HCT116 (cell line): ENCODE data around the gene COG6. TPM values are rescaled to one million over a fixed set of nuclear protein-coding genes. Genes with fewer than 3 reads are reported as not detected.

Experiments
- ATAC-seq: fragments of 200-7000 bp; cut with Tn5 transposase; 2 replicates; pipeline ENCODE4 v1.9.1; 2020; ENCODE audit warnings: mild to moderate bottlenecking, moderate library complexity
- BruUV-seq: library from RNA; stranded (reverse); fragments of 400-500 nt; replicated peaks from 2 replicates; lab custom pipeline; 2021; lab: Mats Ljungman, UMichigan
- CTCF ChIA-PET: fragments of 300-600 bp; sonication (Branson Sonifier 250); formaldehyde crosslinking; loops from one replicate; lab custom pipeline; 2021; ENCODE audit warnings: antibody characterized with exemption; lab: Charles Lee
- POLR2A ChIA-PET: fragments of 300-600, 350-600 bp; sonication (Branson Sonifier 250); formaldehyde crosslinking; loops from one replicate; lab custom pipeline; 2021; ENCODE audit warnings: antibody characterized with exemption; lab: Charles Lee
- RAD21 ChIA-PET, 2 experiments: fragments of 300-600 bp; sonication (Branson Sonifier 250); formaldehyde crosslinking; loops; one replicate each; lab custom pipeline; 2023; ENCODE audit warnings: low total read pairs in 2 of 2; ENCODE audit not compliant: uncharacterized antibody in 2 of 2, unreplicated experiment in 2 of 2, low non-redundant PET in 1 of 2; lab: Charles Lee
- DNase-seq: peaks from one replicate; pipeline ENCODE4 v3.0.0-alpha.2; 2010; ENCODE audit warnings: low read depth, low spot score
- H2AFZ ChIP-seq: fragments of 200-600 bp; shearing (Covaris generic), sonication (generic); 2 replicates; pipeline ENCODE4 v1.6.1; 2017; ENCODE audit warnings: low read depth, mixed run types, mixed read lengths, antibody characterized with exemption, low read length; ENCODE audit not compliant: poor library complexity, severe bottlenecking
- H3K27ac ChIP-seq: 2 replicates; pipeline ENCODE4 v1.5.1; 2012; ENCODE audit warnings: low read depth, low read length
- H3K27me3 ChIP-seq: fragments of 200-600 bp; sonication (generic); 2 replicates; pipeline ENCODE4 v1.6.1; 2016; ENCODE audit warnings: mixed run types, low read length, mixed read lengths; ENCODE audit not compliant: insufficient read depth
- H3K36me3 ChIP-seq, 2 experiments: fragments of 200-500 bp in 1 of 2; fragments of 200-600 bp in 1 of 2; sonication (Bioruptor generic) in 1 of 2; sonication (generic) in 1 of 2; 2 replicates each; pipeline versions ENCODE4 v1.5.1 to v1.6.1; 2014 to 2016; ENCODE audit warnings: low read length in 2 of 2, inconsistent platforms in 1 of 2, mixed read lengths in 1 of 2, mixed run types in 1 of 2; ENCODE audit not compliant: insufficient read depth in 2 of 2, control insufficient read depth in 1 of 2
- H3K4me1 ChIP-seq, 2 experiments: fragments of 200-600 bp in 1 of 2; sonication (generic) in 1 of 2; 2 replicates each; pipeline versions ENCODE4 v1.5.1 to v1.6.1; 2012 to 2017; ENCODE audit warnings: low read length in 2 of 2, inconsistent platforms in 1 of 2, mild to moderate bottlenecking in 1 of 2, mixed read lengths in 1 of 2, mixed run types in 1 of 2, moderate library complexity in 1 of 2; ENCODE audit not compliant: insufficient read depth in 2 of 2, control insufficient read depth in 1 of 2
- H3K4me2 ChIP-seq: fragments of 200-600 bp; sonication (generic); 2 replicates; pipeline ENCODE4 v1.6.1; 2017; ENCODE audit warnings: mixed run types, low read length, mixed read lengths
- H3K4me3 ChIP-seq, 2 experiments: fragments of 200-600 bp in 1 of 2; sonication (generic) in 1 of 2; replicated peaks in 1 of 2; 2 replicates each; pipeline ENCODE4 v1.5.1; 2011 to 2016; ENCODE audit warnings: low read length in 2 of 2, control low read depth in 1 of 2, low read depth in 1 of 2, mild to moderate bottlenecking in 1 of 2, mixed read lengths in 1 of 2, mixed run types in 1 of 2
- H3K79me2 ChIP-seq: fragments of 200-600 bp; sonication (generic); 2 replicates; pipeline ENCODE4 v1.6.1; 2017; ENCODE audit warnings: mild to moderate bottlenecking, mixed run types, low read length, moderate library complexity, mixed read lengths; ENCODE audit not compliant: insufficient read depth
- H3K9ac ChIP-seq: fragments of 200-600 bp; sonication (generic); 2 replicates; pipeline ENCODE4 v1.6.1; 2016; ENCODE audit warnings: low read length, mixed read lengths
- H3K9me2 ChIP-seq: fragments of 200-600 bp; sonication (generic), shearing (Covaris generic); 2 replicates; pipeline ENCODE4 v1.6.1; 2017; ENCODE audit warnings: mixed run types, mild to moderate bottlenecking, moderate library complexity; ENCODE audit not compliant: insufficient read depth
- H3K9me3 ChIP-seq, 2 experiments: fragments of 200-500 bp in 1 of 2; fragments of 200-600 bp in 1 of 2; sonication (Bioruptor generic) in 1 of 2; sonication (generic) in 1 of 2; 2 replicates each; pipeline ENCODE4 v1.6.1; 2014 to 2017; ENCODE audit warnings: low read length in 2 of 2, mixed read lengths in 2 of 2, inconsistent platforms in 1 of 2, low read depth in 1 of 2, mild to moderate bottlenecking in 1 of 2, mixed run types in 1 of 2, moderate library complexity in 1 of 2; ENCODE audit not compliant: control insufficient read depth in 1 of 2, insufficient read depth in 1 of 2
- H4K20me1 ChIP-seq: fragments of 200-600 bp; sonication (generic), shearing (Covaris generic); 2 replicates; pipeline ENCODE4 v1.6.1; 2017; ENCODE audit warnings: mixed run types, mild to moderate bottlenecking, moderate library complexity; ENCODE audit not compliant: insufficient read depth
- ATF3 ChIP-seq: IDR thresholded peaks from 2 replicates; pipeline ENCODE4 v1.6.1; 2012
- CEBPB ChIP-seq: IDR thresholded peaks from 2 replicates; pipeline ENCODE4 v1.6.1; 2012; ENCODE audit warnings: low read depth
- EGR1 ChIP-seq: IDR thresholded peaks from 2 replicates; pipeline ENCODE4 v1.6.1; 2012; ENCODE audit warnings: low read depth
- ELF1 ChIP-seq: IDR thresholded peaks from 2 replicates; pipeline ENCODE4 v1.6.1; 2012; ENCODE audit warnings: low read depth, borderline replicate concordance
- EZH2 ChIP-seq: fragments of 200-600 bp; sonication (generic); IDR thresholded peaks from 2 replicates; pipeline ENCODE4 v1.6.1; 2017; ENCODE audit warnings: antibody characterized with exemption, mixed run types
- EZH2phosphoT487 ChIP-seq: fragments of 200-600 bp; IDR thresholded peaks from 2 replicates; pipeline ENCODE4 v1.6.1; 2018; ENCODE audit warnings: antibody characterized with exemption, borderline replicate concordance
- FOSL1 ChIP-seq: IDR thresholded peaks from 2 replicates; pipeline ENCODE4 v1.6.1; 2012; ENCODE audit warnings: low read depth
- JUND ChIP-seq: IDR thresholded peaks from 2 replicates; pipeline ENCODE4 v1.6.1; 2012
- MAX ChIP-seq: IDR thresholded peaks from 2 replicates; pipeline ENCODE4 v1.6.1; 2012
- POLR2A ChIP-seq: IDR thresholded peaks from 2 replicates; pipeline ENCODE4 v1.7.0; 2011; ENCODE audit warnings: borderline replicate concordance; ENCODE audit not compliant: insufficient read depth, insufficient read length; ENCODE audit errors: extremely low read depth
- RAD21 ChIP-seq: IDR thresholded peaks from 2 replicates; pipeline ENCODE4 v1.6.1; 2012; ENCODE audit warnings: low read depth, mild to moderate bottlenecking
- REST ChIP-seq: IDR thresholded peaks from 2 replicates; pipeline ENCODE4 v1.6.1; 2012; ENCODE audit warnings: low read depth
- SRF ChIP-seq: IDR thresholded peaks from 2 replicates; pipeline ENCODE4 v1.6.1; 2012; ENCODE audit warnings: low read depth
- ZFX ChIP-seq: fragments of 450-650 bp; IDR thresholded peaks from 2 replicates; pipeline ENCODE4 v1.6.1; 2017
- intact Hi-C: fragments of 100-400 bp; cut with micrococcal nuclease; formaldehyde crosslinking; loops from 2 replicates; pipeline ENCODE4 v1.10.0; 2022
- total RNA-seq: library from RNA; stranded (reverse); gene quantifications from one replicate; pipeline ENCODE4 v1.2.1, GENCODE V29; 2021; ENCODE audit not compliant: unreplicated experiment

COG6 gene
- total RNA-seq, 1 experiment from 2014 or later = 33.6 TPM

GRCh38 chr13:39632994-39633393, 22.5 kb upstream of the COG6 start:
- H3K9me2 ChIP-seq = no peaks in the 10 kb centered on the region
- H3K36me3 ChIP-seq = no peaks in the 10 kb centered on the region
- RAD21 ChIA-PET = no interaction called here
- no peak overlapping the region for H3K9ac ChIP-seq
- H2AFZ ChIP-seq = no peak overlapping the region
- CTCF ChIA-PET = interaction anchor here (2.0 kb wide), 1 partner anchor 17 kb away, joined by 9 read pairs; no protein-coding TSS in a partner anchor
- no peak for TF ChIP-seq ZFX
- TF ChIP-seq RAD21 = no peak
- no peak for TF ChIP-seq FOSL1
- no peak for TF ChIP-seq POLR2A
- TF ChIP-seq JUND = no peak
- TF ChIP-seq EZH2 = no peak
- no peak for TF ChIP-seq ELF1
- TF ChIP-seq ATF3 = no peak
- TF ChIP-seq MAX = no peak
- no peak for TF ChIP-seq EGR1
- POLR2A ChIA-PET = no interaction called here
- no peaks in the 10 kb centered on the region for H4K20me1 ChIP-seq
- ATAC-seq (no peak), DNase-seq (no peak)
- intact Hi-C loops = no loop called here
- H3K79me2 ChIP-seq = no peaks in the 10 kb centered on the region
- H3K4me1 ChIP-seq = no peaks in the 10 kb centered on the region
- no peaks in the 10 kb centered on the region for H3K27me3 ChIP-seq
- BruUV-seq = no TSS peak
- no peak overlapping the region for H3K4me3 ChIP-seq
- H3K27ac ChIP-seq = no peak overlapping the region
- no peak overlapping the region for H3K4me2 ChIP-seq
- H3K9me3 ChIP-seq = 0 out of 4 replicates have a peak, but pooled peaks cover 0 to 5% of the 10 kb centered on the region in 2 experiments

- Histone ChIP-seq H3K79me2 (no peaks in the 10 kb centered on the region), H2AFZ (no peak overlapping the region), H3K27me3 (no peaks in the 10 kb centered on the region), H3K9me2 (no peaks in the 10 kb centered on the region), H3K4me3 (no peak overlapping the region), H3K4me2 (no peak overlapping the region), H3K9ac (no peak overlapping the region), H3K27ac (no peak overlapping the region), H3K4me1 (no peaks in the 10 kb centered on the region), H3K36me3 (no peaks in the 10 kb centered on the region), H3K9me3 (0 out of 4 replicates have a peak, but pooled peaks cover 0 to 5% of the 10 kb centered on the region in 2 experiments)
- ATAC-seq (no peak), DNase-seq (no peak)
- intact Hi-C loops = no loop called here
- ChIA-PET CTCF (no interaction called here), RAD21 (no interaction called here), POLR2A (no interaction called here)
- no TSS peak for BruUV-seq
- TF ChIP-seq SRF (no peak), REST (no peak), EZH2phosphoT487 (no peak), RAD21 (no peak), CEBPB (no peak), EGR1 (no peak)
- TF ChIP-seq, all 23 proteins: peak for 0
- no peaks in the 10 kb centered on the region for H4K20me1 ChIP-seq
These were observed 19.9 kb upstream of the COG6 start for GRCh38 chr13:39635564-39635963.
